ENCODE measurements around the gene CASKIN2. TPM values are rescaled to one million over a fixed set of nuclear protein-coding genes. Genes with fewer than 3 reads are reported as not detected.

CASKIN2 gene
- polyA plus RNA-seq, 3 donors = 0.33 TPM; not detected in 2

DNA sequence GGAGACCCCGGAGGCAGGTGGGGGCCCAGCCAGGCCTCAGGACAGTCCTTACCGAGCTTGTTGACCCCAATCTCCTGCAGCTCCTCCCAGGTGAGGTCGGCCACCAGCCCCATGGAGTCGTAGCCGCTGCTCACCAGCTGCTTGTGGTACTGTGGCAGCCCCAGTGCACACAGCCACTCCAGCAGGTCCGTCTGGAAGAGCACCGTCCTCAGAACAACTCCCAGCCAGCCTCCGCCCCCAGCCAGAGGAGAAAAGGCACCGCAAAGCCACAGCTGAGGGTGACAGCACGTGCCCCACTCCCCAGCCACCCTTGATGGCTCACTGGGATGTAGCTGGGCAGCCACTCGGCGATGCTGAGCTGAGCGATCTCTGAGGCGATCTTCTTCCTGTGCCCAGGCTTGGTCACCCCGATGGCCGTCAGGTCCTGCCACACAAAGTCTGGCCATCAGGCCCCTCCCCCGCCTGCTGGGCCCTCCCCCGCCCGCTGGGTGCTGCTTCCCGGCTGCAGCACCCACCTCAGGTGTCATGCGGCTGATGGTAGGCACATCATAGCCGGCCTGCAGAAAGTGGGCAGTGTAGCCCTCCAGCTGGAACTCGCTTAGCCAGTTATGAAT, 11.9 kb downstream of the CASKIN2 start:
- H3K4me2 ChIP-seq (replicated peaks; ENCODE audit: extremely low read depth, low read length, poor library complexity, severe bottlenecking) = no peak overlapping the region
- H3K4me3 ChIP-seq (replicated peaks in 1 of 3; ENCODE audit: low read depth in 2 of 3, low read length in 3 of 3) = no peak overlapping the region
- TF ChIP-seq, protein P1, sequence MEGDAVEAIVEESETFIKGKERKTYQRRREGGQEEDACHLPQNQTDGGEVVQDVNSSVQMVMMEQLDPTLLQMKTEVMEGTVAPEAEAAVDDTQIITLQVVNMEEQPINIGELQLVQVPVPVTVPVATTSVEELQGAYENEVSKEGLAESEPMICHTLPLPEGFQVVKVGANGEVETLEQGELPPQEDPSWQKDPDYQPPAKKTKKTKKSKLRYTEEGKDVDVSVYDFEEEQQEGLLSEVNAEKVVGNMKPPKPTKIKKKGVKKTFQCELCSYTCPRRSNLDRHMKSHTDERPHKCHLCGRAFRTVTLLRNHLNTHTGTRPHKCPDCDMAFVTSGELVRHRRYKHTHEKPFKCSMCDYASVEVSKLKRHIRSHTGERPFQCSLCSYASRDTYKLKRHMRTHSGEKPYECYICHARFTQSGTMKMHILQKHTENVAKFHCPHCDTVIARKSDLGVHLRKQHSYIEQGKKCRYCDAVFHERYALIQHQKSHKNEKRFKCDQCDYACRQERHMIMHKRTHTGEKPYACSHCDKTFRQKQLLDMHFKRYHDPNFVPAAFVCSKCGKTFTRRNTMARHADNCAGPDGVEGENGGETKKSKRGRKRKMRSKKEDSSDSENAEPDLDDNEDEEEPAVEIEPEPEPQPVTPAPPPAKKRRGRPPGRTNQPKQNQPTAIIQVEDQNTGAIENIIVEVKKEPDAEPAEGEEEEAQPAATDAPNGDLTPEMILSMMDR (IDR thresholded peaks at IDR 0.05) = no peak
- Mint-ChIP-seq H3K27me3 (ENCODE audit: low read depth in 3 of 3) (peaks cover 0 to 3% (median 2%) of the 10 kb centered on the region in 3 donors), H3K9me3 (peaks cover 0 to 2% (median 0%) of the 10 kb centered on the region in 7 donors), H3K27ac (no peak overlapping the region), H3K36me3 (peaks cover 19% of the 10 kb centered on the region in 2 donors), H3K4me1 (peaks cover 13% of the 10 kb centered on the region), H3K4me3 (no peak overlapping the region)
- no peaks in the 10 kb centered on the region for H3K9me3 ChIP-seq (replicated peaks in 1 of 2; ENCODE audit: control insufficient read depth in 1 of 2, insufficient read depth in 1 of 2, low read length in 2 of 2)
- H4K20me1 ChIP-seq (ENCODE audit: insufficient read depth, low read length) = no peaks in the 10 kb centered on the region
- no peaks in the 10 kb centered on the region for H3K79me2 ChIP-seq (ENCODE audit: insufficient read depth, low read length)
- intact Hi-C loops (cut with micrococcal nuclease) = loop anchor here in 1 of 2 donors (10.0 kb wide), 1 partner anchor 79 kb away; no protein-coding TSS in a partner anchor
- H3K9ac ChIP-seq (ENCODE audit: insufficient read depth, low read length, poor library complexity, severe bottlenecking) = no peak overlapping the region
- H3K27ac ChIP-seq (ENCODE audit: low read depth in 1 of 2, low read length in 2 of 2) = no peak overlapping the region
- 90% methylated on average over 19 of the region's 23 CpGs for WGBS (ENCODE audit: insufficient coverage)
- H3K36me3 ChIP-seq (replicated peaks in 1 of 2; ENCODE audit: control insufficient read depth in 1 of 2, insufficient read depth in 2 of 2, low read length in 2 of 2) = peaks cover 12 to 22% of the 10 kb centered on the region in 2 donors
- no peak overlapping the region for H2AFZ ChIP-seq (ENCODE audit: insufficient read depth, low read depth, low read length, poor library complexity, severe bottlenecking)
- no peak for DNase-seq
- no peaks in the 10 kb centered on the region for H3K4me1 ChIP-seq (ENCODE audit: control insufficient read depth in 1 of 2, insufficient read depth in 2 of 2, low read length in 2 of 2)
- no peaks in the 10 kb centered on the region for H3K27me3 ChIP-seq (ENCODE audit: control insufficient read depth in 2 of 2, insufficient read depth in 2 of 2, low read length in 2 of 2)

DNA sequence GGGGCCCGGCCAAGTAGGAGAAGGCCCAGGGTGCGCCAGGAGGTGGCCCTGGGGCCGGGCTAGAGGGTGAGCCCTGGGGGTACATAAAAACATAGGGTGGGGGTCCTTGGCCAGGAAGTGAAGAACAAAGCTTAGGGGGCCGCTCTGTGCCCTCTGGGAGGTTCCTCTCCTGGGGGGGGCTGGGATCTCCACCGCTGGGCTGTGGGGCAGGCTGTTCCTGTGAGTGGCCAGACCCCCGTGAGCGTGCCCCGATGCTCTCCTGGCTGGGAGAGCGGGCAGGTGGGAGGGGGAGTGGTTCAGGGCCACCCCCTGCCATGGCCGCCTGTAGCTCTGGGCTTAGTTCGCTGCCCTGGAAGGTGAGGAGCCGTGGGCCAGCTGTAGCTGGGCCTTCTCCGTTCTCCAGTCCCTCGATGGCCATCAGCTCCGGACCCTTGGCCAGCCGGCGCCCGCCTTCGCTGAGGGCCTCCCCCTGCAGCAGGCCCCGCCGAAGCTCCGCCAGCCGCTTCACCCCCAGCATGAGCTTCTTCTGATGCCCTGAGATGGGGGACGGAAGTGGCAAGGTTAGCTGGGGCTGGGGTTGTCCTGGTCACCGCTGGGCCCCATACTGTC, 12.5 kb downstream of the CASKIN2 start:
- H3K79me2 ChIP-seq (ENCODE audit: insufficient read depth, low read length) = no peaks in the 10 kb centered on the region
- 98% methylated on average over 17 of the region's 25 CpGs for whole genome bisulfite sequencing (ENCODE audit: insufficient coverage)
- peaks cover 25 to 26% of the 10 kb centered on the region in 2 donors for H3K36me3 Mint-ChIP-seq
- H3K27ac ChIP-seq (ENCODE audit: low read depth in 1 of 2, low read length in 2 of 2) = no peak overlapping the region
- H3K4me3 Mint-ChIP-seq = no peak overlapping the region
- H3K4me2 ChIP-seq (replicated peaks; ENCODE audit: extremely low read depth, low read length, poor library complexity, severe bottlenecking) = no peak overlapping the region
- H3K27me3 ChIP-seq (ENCODE audit: control insufficient read depth in 2 of 2, insufficient read depth in 2 of 2, low read length in 2 of 2) = no peaks in the 10 kb centered on the region
- peaks cover 0 to 3% (median 2%) of the 10 kb centered on the region in 3 donors for H3K27me3 Mint-ChIP-seq (ENCODE audit: low read depth in 3 of 3)
- intact Hi-C loops (cut with micrococcal nuclease) = loop anchor here in 1 of 2 donors (10.0 kb wide), 1 partner anchor 78 kb away; no protein-coding TSS in a partner anchor
- TF ChIP-seq, protein P1 (IDR thresholded peaks at IDR 0.05) = no peak
- H3K4me3 ChIP-seq (replicated peaks in 1 of 3; ENCODE audit: low read depth in 2 of 3, low read length in 3 of 3) = no peak overlapping the region
- H2AFZ ChIP-seq (ENCODE audit: insufficient read depth, low read depth, low read length, poor library complexity, severe bottlenecking) = no peak overlapping the region
- H3K9ac ChIP-seq (ENCODE audit: insufficient read depth, low read length, poor library complexity, severe bottlenecking) = no peak overlapping the region
- H3K9me3 ChIP-seq (replicated peaks in 1 of 2; ENCODE audit: control insufficient read depth in 1 of 2, insufficient read depth in 1 of 2, low read length in 2 of 2) = no peaks in the 10 kb centered on the region
- H3K36me3 ChIP-seq (replicated peaks in 1 of 2; ENCODE audit: control insufficient read depth in 1 of 2, insufficient read depth in 2 of 2, low read length in 2 of 2) = peaks cover 14 to 28% of the 10 kb centered on the region in 2 donors
- H3K4me1 Mint-ChIP-seq = peaks cover 19% of the 10 kb centered on the region
- no peak overlapping the region for H3K27ac Mint-ChIP-seq
- peaks cover 0 to 2% (median 0%) of the 10 kb centered on the region in 7 donors for H3K9me3 Mint-ChIP-seq
- no peaks in the 10 kb centered on the region for H4K20me1 ChIP-seq (ENCODE audit: insufficient read depth, low read length)
- no peaks in the 10 kb centered on the region for H3K4me1 ChIP-seq (ENCODE audit: control insufficient read depth in 1 of 2, insufficient read depth in 2 of 2, low read length in 2 of 2)
- no peak for DNase-seq

Measured in CD14-positive monocyte (primary cell).